ENCODE data around the gene CDH20. TPM values are rescaled to one million over a fixed set of nuclear protein-coding genes. Genes with fewer than 3 reads are reported as not detected.

CDH20 gene
- polyA plus RNA-seq, 3 donors = not detected

GRCh38 chr18:61530681-61531080, 197.5 kb downstream of the CDH20 start:
- DNase-seq = no peak
- Histone ChIP-seq H3K36me3 (replicated peaks in 1 of 2; ENCODE audit: control insufficient read depth in 1 of 2, insufficient read depth in 2 of 2, low read length in 2 of 2) (no peaks in the 10 kb centered on the region), H2AFZ (ENCODE audit: insufficient read depth, low read depth, low read length, poor library complexity, severe bottlenecking) (no peak overlapping the region), H3K27ac (ENCODE audit: low read depth in 1 of 2, low read length in 2 of 2) (no peak overlapping the region), H3K4me1 (ENCODE audit: control insufficient read depth in 1 of 2, insufficient read depth in 2 of 2, low read length in 2 of 2) (no peaks in the 10 kb centered on the region), H3K4me3 (replicated peaks in 1 of 3; ENCODE audit: low read depth in 2 of 3, low read length in 3 of 3) (no peak overlapping the region), H3K9me3 (replicated peaks in 1 of 2; ENCODE audit: control insufficient read depth in 1 of 2, insufficient read depth in 1 of 2, low read length in 2 of 2) (no peaks in the 10 kb centered on the region), H3K79me2 (ENCODE audit: insufficient read depth, low read length) (no peaks in the 10 kb centered on the region), H3K9ac (ENCODE audit: insufficient read depth, low read length, poor library complexity, severe bottlenecking) (no peak overlapping the region), H4K20me1 (ENCODE audit: insufficient read depth, low read length) (no peaks in the 10 kb centered on the region), H3K4me2 (replicated peaks; ENCODE audit: extremely low read depth, low read length, poor library complexity, severe bottlenecking) (no peak overlapping the region), H3K27me3 (ENCODE audit: control insufficient read depth in 2 of 2, insufficient read depth in 2 of 2, low read length in 2 of 2) (no peaks in the 10 kb centered on the region)
- Mint-ChIP-seq H3K4me1 (no peaks in the 10 kb centered on the region), H3K27me3 (ENCODE audit: low read depth in 3 of 3) (peaks cover 0 to 4% (median 2%) of the 10 kb centered on the region in 3 donors), H3K4me3 (no peak overlapping the region), H3K9me3 (peaks cover 0 to 3% (median 1%) of the 10 kb centered on the region in 7 donors), H3K36me3 (no peaks in the 10 kb centered on the region), H3K27ac (no peak overlapping the region)
- no peak for TF ChIP-seq CTCF (IDR thresholded peaks at IDR 0.05)
- 100% methylated on average over 1 of the region's 4 CpGs for WGBS (ENCODE audit: insufficient coverage)
- intact Hi-C loops (cut with micrococcal nuclease) = no loop called here

- Histone ChIP-seq H3K27me3 (ENCODE audit: control insufficient read depth in 2 of 2, insufficient read depth in 2 of 2, low read length in 2 of 2) (no peaks in the 10 kb centered on the region), H3K4me3 (replicated peaks in 1 of 3; ENCODE audit: low read depth in 2 of 3, low read length in 3 of 3) (no peak overlapping the region), H3K4me2 (replicated peaks; ENCODE audit: extremely low read depth, low read length, poor library complexity, severe bottlenecking) (no peak overlapping the region), H3K4me1 (ENCODE audit: control insufficient read depth in 1 of 2, insufficient read depth in 2 of 2, low read length in 2 of 2) (no peaks in the 10 kb centered on the region), H4K20me1 (ENCODE audit: insufficient read depth, low read length) (no peaks in the 10 kb centered on the region), H3K27ac (ENCODE audit: low read depth in 1 of 2, low read length in 2 of 2) (no peak overlapping the region), H2AFZ (ENCODE audit: insufficient read depth, low read depth, low read length, poor library complexity, severe bottlenecking) (no peak overlapping the region), H3K9ac (ENCODE audit: insufficient read depth, low read length, poor library complexity, severe bottlenecking) (no peak overlapping the region), H3K79me2 (ENCODE audit: insufficient read depth, low read length) (no peaks in the 10 kb centered on the region), H3K9me3 (replicated peaks in 1 of 2; ENCODE audit: control insufficient read depth in 1 of 2, insufficient read depth in 1 of 2, low read length in 2 of 2) (no peaks in the 10 kb centered on the region), H3K36me3 (replicated peaks in 1 of 2; ENCODE audit: control insufficient read depth in 1 of 2, insufficient read depth in 2 of 2, low read length in 2 of 2) (no peaks in the 10 kb centered on the region)
- DNase-seq = no peak
- Mint-ChIP-seq H3K9me3 (peaks cover 0 to 3% (median 0%) of the 10 kb centered on the region in 7 donors), H3K36me3 (no peaks in the 10 kb centered on the region), H3K27me3 (ENCODE audit: low read depth in 3 of 3) (peaks cover 0 to 6% (median 2%) of the 10 kb centered on the region in 3 donors), H3K4me3 (no peak overlapping the region), H3K27ac (no peak overlapping the region), H3K4me1 (no peaks in the 10 kb centered on the region)
- no peak for TF ChIP-seq CTCF (IDR thresholded peaks at IDR 0.05)
- intact Hi-C loops (cut with micrococcal nuclease) = no loop called here
- WGBS (ENCODE audit: insufficient coverage) = no CpG with 5 or more reads among the region's 6 CpGs
Measured at GRCh38 chr18:61531182-61531581, 198.0 kb downstream of the CDH20 start.
